GM18517 (cell line): ENCODE results near the gene P2RY12.

Source experiments
- ATAC-seq: cut with Tn5 transposase; IDR thresholded peaks from one replicate; pipeline ENCODE4 v1.9.1; 2021; ENCODE audit warnings: mild to moderate bottlenecking, moderate library complexity; ENCODE audit not compliant: unreplicated experiment

Gene P2RY12

GRCh38 chr3:151347432-151347831 lies 37.1 kb downstream of the P2RY12 start:
- ATAC-seq: no peak

- no peak for ATAC-seq
Observed at GRCh38 chr3:151346292-151346691, 38.3 kb downstream of the P2RY12 start.

GRCh38 chr3:151345859-151346258 lies 38.7 kb downstream of the P2RY12 start:
- ATAC-seq: no peak

GRCh38 chr3:151331696-151332095 lies 52.9 kb downstream of the P2RY12 start:
- no peak for ATAC-seq

- ATAC-seq: no peak
Observed at GRCh38 chr3:151330899-151331298, 53.7 kb downstream of the P2RY12 start.

- no peak for ATAC-seq
Observed at GRCh38 chr3:151330379-151330778, 54.2 kb downstream of the P2RY12 start.

GRCh38 chr3:151329363-151329762 lies 55.2 kb downstream of the P2RY12 start, which contains the start of gene P2RY13:
Gene P2RY13 (minus strand): TSS chr3:151329549. CDS start chr3:151329528, 21 bp downstream.
- ATAC-seq: no peak

- no peak for ATAC-seq
Observed at GRCh38 chr3:151328298-151328995, 56.1 kb downstream of the P2RY12 start.

GRCh38 chr3:151327571-151328198 lies 56.9 kb downstream of the P2RY12 start:
- no peak for ATAC-seq

GRCh38 chr3:151322511-151322910 lies 62.0 kb downstream of the P2RY12 start:
- no peak for ATAC-seq

- no peak for ATAC-seq
Observed at GRCh38 chr3:151321526-151321925, 63.0 kb downstream of the P2RY12 start.

GRCh38 chr3:151320131-151320530 lies 64.4 kb downstream of the P2RY12 start:
- no peak for ATAC-seq

- no peak for ATAC-seq
Observed at GRCh38 chr3:151319628-151320027, 64.9 kb downstream of the P2RY12 start.

GRCh38 chr3:151318991-151319390 lies 65.6 kb downstream of the P2RY12 start:
- ATAC-seq: no peak

- ATAC-seq: no peak
Observed at GRCh38 chr3:151318313-151318712, 66.2 kb downstream of the P2RY12 start.

- ATAC-seq: no peak
Observed at GRCh38 chr3:151316267-151316991, 68.1 kb downstream of the P2RY12 start, which contains the start of gene GPR87. Gene GPR87 (minus strand): TSS chr3:151316820. CDS start chr3:151300100, 16,720 bp downstream.

GRCh38 chr3:151315846-151316245 lies 68.7 kb downstream of the P2RY12 start:
- ATAC-seq: no peak

- no peak for ATAC-seq
Observed at GRCh38 chr3:151315136-151315535, 69.4 kb downstream of the P2RY12 start.

GRCh38 chr3:151314593-151314992 lies 70.0 kb downstream of the P2RY12 start:
- ATAC-seq: no peak

GRCh38 chr3:151314137-151314536 lies 70.4 kb downstream of the P2RY12 start:
- no peak for ATAC-seq

GRCh38 chr3:151312972-151313371 lies 71.6 kb downstream of the P2RY12 start:
- ATAC-seq: no peak

GRCh38 chr3:151309566-151309965 lies 75.0 kb downstream of the P2RY12 start:
- ATAC-seq: no peak
